ENCODE results near the gene GRIN2A.

Gene GRIN2A

GRCh38 chr16:9787717-9788116, 394.5 kb downstream of the GRIN2A start:
- no peak for DNase-seq (ENCODE audit: low read depth in 1 of 2, low spot score in 1 of 2)

DNA sequence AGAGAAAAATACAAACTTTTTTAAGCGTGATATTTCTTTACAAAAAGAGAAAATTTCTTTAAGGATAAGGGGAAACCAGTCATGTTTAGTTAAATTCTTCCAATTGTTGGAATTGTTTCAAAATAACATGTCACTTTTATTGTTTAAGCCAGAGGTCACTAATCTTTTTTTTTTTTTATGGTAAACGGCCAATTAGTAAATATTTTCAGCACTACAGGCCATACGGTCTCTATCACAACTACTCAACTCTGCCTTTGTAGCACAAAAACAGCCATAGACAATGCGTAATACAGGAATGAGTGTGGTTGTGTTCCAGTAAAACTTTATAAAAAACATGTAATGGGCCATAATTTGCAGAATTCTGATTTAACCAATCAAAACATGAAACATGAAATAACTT, 401.4 kb downstream of the GRIN2A start:
- DNase-seq (ENCODE audit: low read depth in 1 of 2, low spot score in 1 of 2), result no peak

DNA sequence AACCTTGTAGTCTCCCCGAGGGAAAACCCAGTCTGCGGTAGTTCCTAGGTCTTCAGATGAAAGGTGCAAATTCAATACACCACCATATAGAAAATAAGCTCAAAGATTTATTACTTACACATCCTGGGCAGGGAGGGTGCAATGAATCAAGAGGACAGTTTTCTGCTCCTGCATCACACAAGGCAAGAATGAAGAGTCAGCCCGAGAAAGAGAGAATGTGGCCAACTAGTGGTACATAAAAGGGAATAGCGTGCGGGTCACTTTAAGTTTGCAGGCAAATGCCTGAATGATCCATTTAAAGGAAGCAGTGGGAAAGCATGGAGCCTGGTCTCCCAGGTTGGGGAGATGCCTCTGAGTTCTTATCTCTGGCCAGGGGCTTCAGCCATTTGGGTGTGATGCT, 403.4 kb downstream of the GRIN2A start:
- no peak for DNase-seq (ENCODE audit: low read depth in 1 of 2, low spot score in 1 of 2)

DNA sequence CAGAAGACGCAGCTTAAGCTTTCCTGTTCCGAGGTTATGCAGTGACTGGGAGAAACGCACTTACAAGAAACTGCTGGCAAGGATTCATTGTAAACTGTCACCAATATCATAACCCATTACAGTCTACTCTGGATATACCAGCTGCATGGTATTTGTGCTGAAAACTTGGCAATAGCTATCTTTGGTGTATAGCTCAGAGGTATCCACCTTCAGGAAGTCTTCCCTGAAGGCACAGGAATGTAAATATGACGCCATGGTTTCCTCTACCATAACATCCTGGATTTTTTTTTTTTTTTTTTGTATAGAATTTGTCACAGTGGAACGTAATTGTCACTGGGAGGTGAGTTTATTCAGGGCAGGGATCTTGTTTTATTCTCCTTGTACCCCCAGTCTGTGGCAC, 406.2 kb downstream of the GRIN2A start:
- no peak for DNase-seq (ENCODE audit: low read depth in 1 of 2, low spot score in 1 of 2)

DNA sequence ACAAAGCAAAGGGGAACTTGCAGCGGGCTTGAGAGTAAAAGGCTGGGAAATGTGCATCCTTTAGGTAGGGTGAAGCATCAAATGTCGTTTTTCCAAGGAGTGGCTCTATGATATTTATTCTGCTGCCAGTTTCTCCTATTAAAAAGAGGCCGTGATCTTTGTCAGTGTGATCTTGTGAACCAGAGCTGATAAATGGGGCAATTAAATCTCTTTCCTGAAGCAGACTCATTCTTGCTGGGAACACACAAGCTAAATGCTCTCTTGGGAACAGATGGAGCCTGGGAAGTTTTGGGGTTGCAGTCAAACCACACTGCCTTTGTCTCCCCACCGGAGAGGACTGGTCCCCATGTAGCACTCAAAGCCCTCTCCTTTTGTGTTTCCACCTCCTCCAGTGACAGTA, 408.9 kb downstream of the GRIN2A start:
- no peak for DNase-seq (ENCODE audit: low read depth in 1 of 2, low spot score in 1 of 2)

- DNase-seq (ENCODE audit: low read depth in 1 of 2, low spot score in 1 of 2), result no peak
These were observed 409.6 kb downstream of the GRIN2A start for GRCh38 chr16:9772526-9773225.

DNA sequence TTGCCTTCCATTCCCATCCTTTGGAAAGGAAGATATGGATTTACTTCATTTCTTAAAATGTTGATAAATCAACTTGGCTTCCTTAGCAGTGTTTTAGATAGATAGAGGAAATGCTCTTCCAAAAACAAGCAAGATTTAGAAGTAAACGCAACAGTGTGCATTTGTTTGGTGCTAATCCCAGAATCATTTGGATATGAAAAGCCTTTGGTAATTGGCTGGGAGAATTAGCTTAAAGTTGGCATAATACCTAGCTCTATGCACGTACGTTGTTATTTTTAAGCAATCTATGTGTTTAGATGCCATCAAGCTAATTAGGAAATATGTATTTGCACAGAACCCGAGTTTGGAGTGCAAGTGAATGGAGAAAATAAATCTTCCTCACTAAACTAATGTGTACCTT, 415.3 kb downstream of the GRIN2A start:
- no peak for DNase-seq (ENCODE audit: low read depth in 1 of 2, low spot score in 1 of 2)

GRCh38 chr16:9763505-9763904, 418.7 kb downstream of the GRIN2A start:
- DNase-seq (ENCODE audit: low read depth in 1 of 2, low spot score in 1 of 2), result no peak

GRCh38 chr16:9761870-9762269, 420.4 kb downstream of the GRIN2A start:
- DNase-seq (ENCODE audit: low read depth in 1 of 2, low spot score in 1 of 2), result no peak

DNA sequence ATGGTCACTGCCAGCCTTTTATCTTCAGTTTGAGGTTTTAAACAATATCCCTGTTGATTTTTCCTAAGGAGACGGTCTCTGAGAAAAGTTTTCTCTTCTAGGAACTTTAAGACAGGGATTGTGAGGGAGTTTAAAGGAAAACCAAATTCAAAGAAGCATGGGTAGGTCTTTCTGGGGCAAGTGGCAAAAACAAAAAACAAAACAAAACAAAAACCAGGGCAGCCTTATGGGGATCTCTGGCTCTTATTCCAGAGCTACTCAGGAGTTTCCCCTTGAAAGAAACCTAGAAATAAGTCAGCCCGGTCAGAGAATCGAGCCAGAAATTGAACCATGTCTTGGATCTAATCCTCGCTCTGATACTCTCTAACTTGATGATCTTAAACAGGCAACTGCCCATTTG, 424.5 kb downstream of the GRIN2A start:
- no peak for DNase-seq (ENCODE audit: low read depth in 1 of 2, low spot score in 1 of 2)

DNA sequence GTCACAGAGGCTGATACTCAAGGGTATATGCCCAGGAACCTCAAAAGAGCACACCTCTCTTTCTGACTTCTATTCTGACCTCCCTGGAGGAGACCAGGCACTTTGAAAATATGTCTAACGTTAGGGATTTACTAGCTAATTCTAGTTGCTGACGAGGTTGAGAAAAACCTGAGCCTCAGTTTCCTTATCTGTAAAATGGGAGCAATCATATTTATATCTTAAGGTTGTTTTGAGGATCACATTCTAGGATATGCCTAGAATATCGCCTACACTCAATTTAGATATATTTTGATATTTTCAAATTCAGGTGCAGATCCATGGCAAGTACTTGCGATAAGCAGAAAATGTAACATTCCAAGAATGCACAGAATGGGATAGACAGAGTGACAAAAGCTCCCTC, 425.8 kb downstream of the GRIN2A start:
- no peak for DNase-seq (ENCODE audit: low read depth in 1 of 2, low spot score in 1 of 2)

DNA sequence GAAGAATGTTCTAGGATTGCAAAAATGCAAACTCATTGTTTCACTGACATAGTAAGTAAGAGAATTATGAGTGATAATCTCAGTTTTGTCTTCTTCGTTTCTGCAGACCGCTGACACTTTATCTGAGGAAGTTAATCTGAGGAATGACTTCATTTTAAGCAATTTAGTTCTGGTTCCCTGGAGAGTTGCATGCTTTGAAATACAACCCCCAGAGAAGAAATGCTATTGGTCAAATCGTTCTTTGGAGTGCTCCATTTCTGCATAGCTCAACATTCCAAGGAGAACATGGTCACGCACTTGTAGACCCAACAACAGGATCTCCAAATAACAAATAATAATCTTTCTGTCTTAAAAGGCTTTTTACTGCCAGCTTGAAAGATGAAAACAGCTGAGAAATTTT, 427.1 kb downstream of the GRIN2A start:
- DNase-seq (ENCODE audit: low read depth in 1 of 2, low spot score in 1 of 2), result no peak

DNA sequence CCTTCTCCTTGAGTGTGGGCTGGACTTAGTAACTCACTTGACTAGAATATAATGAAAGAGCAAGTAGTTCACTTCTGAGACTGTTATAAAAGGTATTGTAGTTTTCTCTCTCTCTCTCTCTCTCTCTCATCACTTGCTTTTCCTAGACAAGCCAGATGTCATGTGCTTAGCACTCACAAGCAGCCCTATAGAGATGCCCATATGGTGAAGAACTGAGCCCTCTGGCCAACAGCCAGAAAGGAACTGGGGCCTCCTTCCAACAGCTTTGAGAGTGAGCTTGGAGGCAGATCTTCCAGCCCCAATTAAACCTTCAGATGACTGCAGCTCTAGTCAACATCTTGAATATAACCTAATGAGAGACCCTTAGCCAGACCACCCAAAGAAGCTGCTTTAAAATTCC, 440.5 kb downstream of the GRIN2A start:
- DNase-seq (ENCODE audit: low read depth in 1 of 2, low spot score in 1 of 2), result no peak

- no peak for DNase-seq (ENCODE audit: low read depth in 1 of 2, low spot score in 1 of 2)
These were observed 442.9 kb downstream of the GRIN2A start for GRCh38 chr16:9739301-9739700.

GRCh38 chr16:9738690-9739089, 443.5 kb downstream of the GRIN2A start:
- DNase-seq (ENCODE audit: low read depth in 1 of 2, low spot score in 1 of 2), result no peak

- no peak for DNase-seq (ENCODE audit: low read depth in 1 of 2, low spot score in 1 of 2)
These were observed 445.7 kb downstream of the GRIN2A start for GRCh38 chr16:9736547-9736946.

GRCh38 chr16:9723136-9723535, 459.1 kb downstream of the GRIN2A start:
- DNase-seq (ENCODE audit: low read depth in 1 of 2, low spot score in 1 of 2), result no peak

DNA sequence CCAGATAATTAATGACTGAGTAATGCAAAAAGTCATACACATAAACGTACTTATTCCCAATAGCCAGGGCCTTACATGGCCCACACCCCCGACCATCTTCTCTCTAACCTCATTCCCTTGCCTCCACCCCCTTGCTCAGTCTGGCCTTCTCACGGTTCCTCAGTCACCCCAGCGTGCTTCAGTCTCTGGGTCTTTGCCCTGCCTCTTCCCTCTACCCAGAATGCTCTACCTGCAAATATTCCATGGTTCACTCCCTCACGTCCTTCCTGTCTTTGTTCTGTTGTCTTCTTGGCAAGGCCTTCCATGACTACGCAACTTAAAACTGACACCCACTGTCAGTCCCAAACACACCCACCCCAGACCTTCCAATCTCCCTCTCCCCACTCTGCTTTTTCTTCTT, 468.3 kb downstream of the GRIN2A start:
- DNase-seq (ENCODE audit: low read depth in 1 of 2, low spot score in 1 of 2), result no peak

DNA sequence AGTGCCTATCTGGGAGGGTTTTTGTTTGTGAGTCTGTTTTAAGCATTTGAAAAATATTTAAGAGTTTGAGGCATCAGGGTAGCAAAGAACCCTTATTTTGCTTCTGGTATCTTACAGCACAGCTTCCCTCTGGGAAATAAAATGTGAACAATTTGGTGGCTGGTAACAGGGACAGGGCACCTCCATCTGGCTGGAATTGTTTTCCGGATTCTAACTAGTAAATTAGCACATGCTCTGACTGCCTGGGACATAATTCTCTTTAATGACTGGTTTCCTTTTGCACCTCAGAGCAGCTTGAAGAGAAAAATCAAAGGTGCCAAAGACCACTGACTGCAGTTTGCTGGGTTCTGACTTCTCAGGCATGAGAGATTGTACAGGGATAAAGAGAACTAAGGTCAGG, 469.1 kb downstream of the GRIN2A start:
- DNase-seq (ENCODE audit: low read depth in 1 of 2, low spot score in 1 of 2), result no peak

DNA sequence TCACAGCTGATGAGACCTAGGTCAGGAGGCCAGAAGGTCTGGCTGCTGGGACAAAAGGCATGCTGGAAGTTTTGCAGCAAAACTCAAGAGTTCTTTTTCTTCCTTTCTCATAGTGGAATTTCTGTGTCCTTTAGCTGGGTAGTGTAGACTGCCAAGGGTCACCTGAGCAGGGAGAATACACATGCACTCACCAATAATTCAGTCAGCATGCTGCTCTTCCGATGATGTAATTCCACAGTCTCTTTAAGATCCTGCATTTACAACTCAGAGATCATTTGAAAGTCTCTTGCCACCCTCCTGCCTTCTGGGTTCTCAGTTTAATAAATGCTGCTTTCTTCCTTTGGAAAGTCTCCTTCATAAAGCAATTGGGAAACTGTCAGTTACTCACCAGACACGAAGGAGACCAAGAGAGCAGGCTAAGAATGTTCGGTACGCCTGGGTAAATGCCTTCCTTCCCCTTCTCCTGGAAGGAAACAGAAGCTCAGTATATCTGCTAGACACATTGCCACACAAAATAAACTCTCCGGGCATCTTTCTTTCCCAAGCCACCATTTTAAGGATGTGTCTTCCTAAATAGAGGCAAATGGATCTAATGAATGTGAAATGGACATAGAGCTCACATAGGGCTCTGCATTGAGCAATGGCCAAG, 473.1 kb downstream of the GRIN2A start:
- DNase-seq (ENCODE audit: low read depth in 1 of 2, low spot score in 1 of 2), result no peak

- DNase-seq (ENCODE audit: low read depth in 1 of 2, low spot score in 1 of 2), result no peak
These were observed 475.9 kb downstream of the GRIN2A start for GRCh38 chr16:9706217-9706836.

- no peak for DNase-seq (ENCODE audit: low read depth in 1 of 2, low spot score in 1 of 2)
These were observed 478.5 kb downstream of the GRIN2A start for GRCh38 chr16:9703731-9704130.
